ENCODE measurements around the gene TRAFD1.
"Not testable (repeated sequence)": the region's sequence is repeated elsewhere in the genome, so short reads cannot be mapped to it uniquely, and the experiment has no call there.

TRAFD1 gene

DNA sequence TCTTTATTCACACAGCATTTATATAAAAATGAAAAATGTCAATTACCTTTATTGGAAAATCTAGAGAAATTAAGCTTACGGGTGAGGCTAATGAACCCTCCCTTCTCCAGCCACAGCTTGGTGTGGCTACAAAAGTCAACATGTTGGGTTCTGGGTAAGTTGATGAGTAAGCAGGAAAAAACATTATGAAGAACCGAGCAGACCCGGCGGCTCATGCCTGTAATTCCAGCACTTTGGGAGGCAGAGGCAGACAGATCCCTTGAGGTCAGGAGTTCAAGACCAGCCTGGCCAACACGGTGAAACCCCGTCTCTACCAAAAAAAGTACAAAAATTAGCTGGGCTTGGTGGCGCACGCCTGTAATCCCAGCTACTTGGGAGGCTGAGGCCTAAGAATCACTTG lies 27.7 kb upstream of the TRAFD1 start:
- TF ChIP-seq, protein P1, sequence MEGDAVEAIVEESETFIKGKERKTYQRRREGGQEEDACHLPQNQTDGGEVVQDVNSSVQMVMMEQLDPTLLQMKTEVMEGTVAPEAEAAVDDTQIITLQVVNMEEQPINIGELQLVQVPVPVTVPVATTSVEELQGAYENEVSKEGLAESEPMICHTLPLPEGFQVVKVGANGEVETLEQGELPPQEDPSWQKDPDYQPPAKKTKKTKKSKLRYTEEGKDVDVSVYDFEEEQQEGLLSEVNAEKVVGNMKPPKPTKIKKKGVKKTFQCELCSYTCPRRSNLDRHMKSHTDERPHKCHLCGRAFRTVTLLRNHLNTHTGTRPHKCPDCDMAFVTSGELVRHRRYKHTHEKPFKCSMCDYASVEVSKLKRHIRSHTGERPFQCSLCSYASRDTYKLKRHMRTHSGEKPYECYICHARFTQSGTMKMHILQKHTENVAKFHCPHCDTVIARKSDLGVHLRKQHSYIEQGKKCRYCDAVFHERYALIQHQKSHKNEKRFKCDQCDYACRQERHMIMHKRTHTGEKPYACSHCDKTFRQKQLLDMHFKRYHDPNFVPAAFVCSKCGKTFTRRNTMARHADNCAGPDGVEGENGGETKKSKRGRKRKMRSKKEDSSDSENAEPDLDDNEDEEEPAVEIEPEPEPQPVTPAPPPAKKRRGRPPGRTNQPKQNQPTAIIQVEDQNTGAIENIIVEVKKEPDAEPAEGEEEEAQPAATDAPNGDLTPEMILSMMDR (conservative IDR thresholded peaks at IDR 0.05; ENCODE audit: low read depth, low read length): no peak
- no peak overlapping the region for H3K4me3 ChIP-seq (ENCODE audit: low read depth, low read length)
- DNase-seq (ENCODE audit: low read depth): peak; percentile 42

- not testable (repeated sequence) for DNase-seq (ENCODE audit: low read depth); H3K4me3 ChIP-seq (ENCODE audit: low read depth, low read length)
Observed at GRCh38 chr12:112100500-112100899, 24.9 kb upstream of the TRAFD1 start.

GRCh38 chr12:112102127-112102526 lies 23.2 kb upstream of the TRAFD1 start:
- no peak for DNase-seq (ENCODE audit: low read depth)
- TF ChIP-seq, protein P1 (conservative IDR thresholded peaks at IDR 0.05; ENCODE audit: low read depth, low read length): no peak
- H3K4me3 ChIP-seq (ENCODE audit: low read depth, low read length): no peak overlapping the region

DNA sequence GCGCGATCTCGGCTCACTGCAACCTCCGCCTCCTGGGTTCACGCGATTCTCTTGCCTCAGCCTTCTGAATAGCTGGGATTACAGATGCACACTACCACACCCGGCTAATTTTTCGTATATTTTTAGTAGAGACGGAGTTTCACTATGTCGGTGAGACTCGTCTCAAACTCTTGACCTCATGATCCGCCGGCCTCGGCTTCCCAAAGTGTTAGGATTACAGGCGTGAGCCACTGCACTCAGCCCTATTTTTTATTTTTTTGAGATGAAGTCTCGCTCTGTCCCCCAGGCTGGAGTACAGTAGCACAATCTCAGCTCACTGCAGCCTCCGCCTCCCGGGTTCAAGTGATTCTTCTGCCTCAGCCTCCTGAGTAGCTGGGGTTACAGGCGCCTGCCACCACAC lies 22.6 kb upstream of the TRAFD1 start:
- DNase-seq (ENCODE audit: low read depth); H3K4me3 ChIP-seq (ENCODE audit: low read depth, low read length): not testable (repeated sequence)

DNA sequence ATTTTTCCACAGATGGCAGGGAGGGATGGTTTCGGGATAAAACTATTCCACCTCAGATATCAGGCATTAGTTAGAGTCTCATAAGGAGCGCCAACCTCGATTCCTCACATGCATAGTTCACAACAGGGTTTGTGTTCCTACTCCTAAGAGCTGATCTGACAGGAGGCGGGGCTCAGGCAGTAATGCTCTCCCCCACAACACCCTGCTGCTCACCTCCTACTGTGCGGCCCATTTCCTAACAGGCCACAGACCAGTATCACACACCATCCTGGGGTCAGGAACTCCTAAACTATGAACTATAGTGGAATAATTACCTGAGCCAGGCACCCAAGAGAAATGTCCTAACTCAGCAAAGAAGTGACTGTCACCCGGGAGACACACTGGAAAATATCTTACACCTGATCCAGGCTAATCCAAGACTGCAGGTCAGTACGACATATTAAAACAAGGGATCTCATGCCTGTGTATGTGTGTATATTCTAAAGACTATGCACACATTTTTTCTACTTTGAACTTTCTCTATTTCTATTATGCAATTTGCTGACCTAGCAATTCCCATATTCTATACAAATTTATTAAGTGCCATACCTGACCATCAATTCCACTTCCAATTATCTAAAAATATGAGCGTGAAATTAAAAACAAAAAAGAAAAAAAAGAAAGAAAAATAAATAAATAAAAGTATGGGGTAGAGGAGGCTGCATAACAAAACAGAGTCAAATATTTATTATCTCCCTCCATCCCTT lies 21.4 kb upstream of the TRAFD1 start:
- TF ChIP-seq, protein P1 (conservative IDR thresholded peaks at IDR 0.05; ENCODE audit: low read depth, low read length): no peak
- H3K4me3 ChIP-seq (ENCODE audit: low read depth, low read length): no peak overlapping the region
- DNase-seq (ENCODE audit: low read depth): peak; percentile 69

DNA sequence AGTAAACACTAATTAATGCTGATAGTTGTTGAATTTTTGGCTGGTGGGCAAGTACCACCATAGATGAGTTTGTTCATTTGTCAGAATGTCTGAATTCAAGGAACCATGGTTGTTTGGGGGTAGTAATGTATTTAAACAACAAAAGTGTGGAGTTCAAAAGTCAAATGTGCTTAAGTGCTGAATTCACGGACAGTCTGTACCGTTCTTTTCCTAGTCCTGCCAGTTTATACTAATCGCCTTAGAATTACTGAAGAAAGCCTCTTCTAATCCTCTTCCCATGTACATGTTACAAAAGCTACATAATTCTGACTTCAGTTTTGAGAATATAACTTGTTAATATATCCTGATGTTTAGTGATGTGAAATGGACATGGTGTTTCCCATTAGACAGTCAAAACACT lies 19.5 kb upstream of the TRAFD1 start:
- DNase-seq (ENCODE audit: low read depth): no peak
- TF ChIP-seq, protein P1 (conservative IDR thresholded peaks at IDR 0.05; ENCODE audit: low read depth, low read length): no peak

GRCh38 chr12:112107306-112108201 lies 17.8 kb upstream of the TRAFD1 start:
- peak overlapping the region; percentile 94 for H3K4me3 ChIP-seq (ENCODE audit: low read depth, low read length)
- TF ChIP-seq, protein P1 (conservative IDR thresholded peaks at IDR 0.05; ENCODE audit: low read depth, low read length): no peak
- DNase-seq (ENCODE audit: low read depth): no peak

More for the DNA sequence above, 19.5 kb upstream of the TRAFD1 start:
- H3K4me3 ChIP-seq (ENCODE audit: low read depth, low read length): no peak overlapping the region
